Measurements from ENCODE around the gene SEPTIN12.

The SEPTIN12 gene

DNA sequence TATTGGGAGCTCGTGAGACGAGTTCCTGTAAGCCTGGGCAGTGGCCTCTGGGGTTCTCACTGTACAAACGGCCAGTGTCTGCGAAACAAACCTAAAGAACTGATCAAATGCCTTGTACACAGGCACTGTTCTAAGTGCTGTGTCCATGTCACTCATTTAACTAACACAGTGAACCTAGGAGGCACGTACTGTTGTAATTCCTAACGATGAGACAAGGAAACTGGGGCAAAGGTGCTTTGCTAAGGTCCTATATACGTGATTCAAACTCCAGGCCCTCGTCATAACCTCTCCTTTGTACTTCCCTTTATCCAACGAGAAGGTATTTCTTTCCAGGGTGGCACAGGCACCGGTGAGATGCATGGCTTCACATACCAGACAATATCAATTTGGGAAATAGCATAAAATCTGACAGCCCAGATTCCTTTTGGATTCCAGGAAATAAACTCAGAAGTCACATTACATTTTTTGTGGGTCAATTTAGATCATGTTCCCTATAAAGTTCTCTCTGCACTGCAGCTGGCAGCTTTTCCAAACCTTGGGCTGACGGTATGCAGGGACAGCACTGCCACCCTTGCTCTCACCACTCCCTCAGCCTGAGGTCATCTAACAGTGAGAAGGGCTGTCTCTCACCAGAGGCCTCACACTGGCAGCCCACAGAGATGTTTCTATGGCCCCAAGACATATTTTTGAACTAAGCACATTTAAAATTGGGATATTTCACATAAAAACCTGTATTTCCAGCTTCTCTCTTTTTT is 40.6 kb upstream of the SEPTIN12 start:
- peaks cover 18% of the 10 kb centered on the region for H3K79me2 ChIP-seq (ENCODE audit: low read length)
- peaks cover 16% of the 10 kb centered on the region; the same call in 1 of the 2 replicates for H3K36me3 ChIP-seq (replicated peaks; ENCODE audit: insufficient read depth, low read length)
- no peak overlapping the region for H3K4me3 ChIP-seq (ENCODE audit: low read length)
- H3K9ac ChIP-seq (ENCODE audit: low read length), result no peak overlapping the region
- H3K9me2 ChIP-seq (replicated peaks; ENCODE audit: insufficient read depth, low read length), result no peaks in the 10 kb centered on the region
- no peak overlapping the region for H3K27ac ChIP-seq (ENCODE audit: low read length)
- no peaks in the 10 kb centered on the region for H3K9me3 ChIP-seq (replicated peaks; ENCODE audit: insufficient read depth, low read length)
- no peaks in the 10 kb centered on the region for H4K20me1 ChIP-seq (ENCODE audit: insufficient read depth, low read length)
- H3K4me2 ChIP-seq (ENCODE audit: low read depth, low read length), result no peak overlapping the region
- DNase-seq, result no peak
- no peaks in the 10 kb centered on the region for H3K27me3 ChIP-seq (replicated peaks; ENCODE audit: insufficient read depth, low read length)
- no peaks in the 10 kb centered on the region for H3K4me1 ChIP-seq (ENCODE audit: low read length)
- H3F3A ChIP-seq (ENCODE audit: insufficient read depth, low read length), result no peaks in the 10 kb centered on the region
- TF ChIP-seq EZH2 (optimal IDR thresholded peaks at IDR 0.05; ENCODE audit: low read depth, low read length) (no peak), EZH2phosphoT487 (IDR thresholded peaks at IDR 0.05; ENCODE audit: low read length) (no peak)
- TF ChIP-seq, protein P1, sequence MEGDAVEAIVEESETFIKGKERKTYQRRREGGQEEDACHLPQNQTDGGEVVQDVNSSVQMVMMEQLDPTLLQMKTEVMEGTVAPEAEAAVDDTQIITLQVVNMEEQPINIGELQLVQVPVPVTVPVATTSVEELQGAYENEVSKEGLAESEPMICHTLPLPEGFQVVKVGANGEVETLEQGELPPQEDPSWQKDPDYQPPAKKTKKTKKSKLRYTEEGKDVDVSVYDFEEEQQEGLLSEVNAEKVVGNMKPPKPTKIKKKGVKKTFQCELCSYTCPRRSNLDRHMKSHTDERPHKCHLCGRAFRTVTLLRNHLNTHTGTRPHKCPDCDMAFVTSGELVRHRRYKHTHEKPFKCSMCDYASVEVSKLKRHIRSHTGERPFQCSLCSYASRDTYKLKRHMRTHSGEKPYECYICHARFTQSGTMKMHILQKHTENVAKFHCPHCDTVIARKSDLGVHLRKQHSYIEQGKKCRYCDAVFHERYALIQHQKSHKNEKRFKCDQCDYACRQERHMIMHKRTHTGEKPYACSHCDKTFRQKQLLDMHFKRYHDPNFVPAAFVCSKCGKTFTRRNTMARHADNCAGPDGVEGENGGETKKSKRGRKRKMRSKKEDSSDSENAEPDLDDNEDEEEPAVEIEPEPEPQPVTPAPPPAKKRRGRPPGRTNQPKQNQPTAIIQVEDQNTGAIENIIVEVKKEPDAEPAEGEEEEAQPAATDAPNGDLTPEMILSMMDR (IDR thresholded peaks at IDR 0.05; ENCODE audit: low read length), result no peak
- no peak overlapping the region for H2AFZ ChIP-seq (ENCODE audit: low read length)

GRCh38 chr16:4826980-4827379 is 38.8 kb upstream of the SEPTIN12 start:
- Histone ChIP-seq H3K79me2 (ENCODE audit: low read length) (0 out of 2 replicates have a peak, but pooled peaks cover 8% of the 10 kb centered on the region), H4K20me1 (ENCODE audit: insufficient read depth, low read length) (no peaks in the 10 kb centered on the region), H3K9ac (ENCODE audit: low read length) (no peak overlapping the region), H3K4me1 (ENCODE audit: low read length) (no peaks in the 10 kb centered on the region), H3F3A (ENCODE audit: insufficient read depth, low read length) (no peaks in the 10 kb centered on the region), H2AFZ (ENCODE audit: low read length) (no peak overlapping the region), H3K27ac (ENCODE audit: low read length) (no peak overlapping the region), H3K4me3 (ENCODE audit: low read length) (no peak overlapping the region), H3K4me2 (ENCODE audit: low read depth, low read length) (no peak overlapping the region), H3K9me2 (replicated peaks; ENCODE audit: insufficient read depth, low read length) (no peaks in the 10 kb centered on the region), H3K9me3 (replicated peaks; ENCODE audit: insufficient read depth, low read length) (no peaks in the 10 kb centered on the region), H3K36me3 (replicated peaks; ENCODE audit: insufficient read depth, low read length) (peaks cover 19% of the 10 kb centered on the region), H3K27me3 (replicated peaks; ENCODE audit: insufficient read depth, low read length) (no peaks in the 10 kb centered on the region)
- TF ChIP-seq, protein P1 (IDR thresholded peaks at IDR 0.05; ENCODE audit: low read length), result no peak
- TF ChIP-seq EZH2 (optimal IDR thresholded peaks at IDR 0.05; ENCODE audit: low read depth, low read length) (no peak), EZH2phosphoT487 (IDR thresholded peaks at IDR 0.05; ENCODE audit: low read length) (no peak)
- DNase-seq, result no peak

DNA sequence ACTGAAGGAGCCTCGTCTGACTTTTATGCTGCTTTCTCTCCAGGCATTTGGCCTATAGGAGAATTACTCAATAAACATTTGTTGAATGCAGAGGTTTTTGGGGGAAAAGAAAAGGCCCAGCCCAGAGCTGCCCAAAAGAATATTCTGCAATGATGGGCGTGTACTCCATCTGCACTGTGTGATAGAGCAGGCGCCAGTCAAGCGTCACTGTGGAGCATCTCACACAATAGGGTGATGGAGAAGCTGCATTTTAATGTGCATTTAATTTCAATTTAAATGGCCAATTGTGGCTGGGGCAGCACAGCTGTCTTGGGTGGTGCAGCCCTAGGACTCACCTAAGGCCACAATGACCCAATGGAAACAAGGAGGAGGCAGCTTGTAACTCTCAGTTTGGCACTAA is 38.4 kb upstream of the SEPTIN12 start:
- no peak overlapping the region for H3K9ac ChIP-seq (ENCODE audit: low read length)

More for the DNA sequence above, 38.4 kb upstream of the SEPTIN12 start:
- Histone ChIP-seq H3K4me3 (ENCODE audit: low read length) (no peak overlapping the region), H3K9me2 (replicated peaks; ENCODE audit: insufficient read depth, low read length) (no peaks in the 10 kb centered on the region), H3K4me1 (ENCODE audit: low read length) (no peaks in the 10 kb centered on the region), H3K9me3 (replicated peaks; ENCODE audit: insufficient read depth, low read length) (no peaks in the 10 kb centered on the region), H2AFZ (ENCODE audit: low read length) (no peak overlapping the region), H3K27ac (ENCODE audit: low read length) (no peak overlapping the region), H4K20me1 (ENCODE audit: insufficient read depth, low read length) (no peaks in the 10 kb centered on the region), H3K36me3 (replicated peaks; ENCODE audit: insufficient read depth, low read length) (peaks cover 14% of the 10 kb centered on the region), H3K27me3 (replicated peaks; ENCODE audit: insufficient read depth, low read length) (no peaks in the 10 kb centered on the region), H3F3A (ENCODE audit: insufficient read depth, low read length) (no peaks in the 10 kb centered on the region), H3K79me2 (ENCODE audit: low read length) (0 out of 2 replicates have a peak, but pooled peaks cover 8% of the 10 kb centered on the region), H3K4me2 (ENCODE audit: low read depth, low read length) (no peak overlapping the region)
- DNase-seq, result no peak
- TF ChIP-seq EZH2 (optimal IDR thresholded peaks at IDR 0.05; ENCODE audit: low read depth, low read length), result no peak
- TF ChIP-seq, protein P1 (IDR thresholded peaks at IDR 0.05; ENCODE audit: low read length), result no peak
- no peak for TF ChIP-seq EZH2phosphoT487 (IDR thresholded peaks at IDR 0.05; ENCODE audit: low read length)

All from MM.1S (cell line).